HUES6 (cell line): ENCODE data around the gene CALN1.

Experiments
- H3K27ac ChIP-seq: 2 replicates; pipeline ENCODE4 v1.7.0; 2013; ENCODE audit warnings: low read depth, mild to moderate bottlenecking, low read length, inconsistent platforms
- H3K27me3 ChIP-seq: 2 replicates; pipeline ENCODE4 v1.6.1; 2013; ENCODE audit warnings: low read length; ENCODE audit not compliant: control insufficient read depth, insufficient read depth
- H3K36me3 ChIP-seq: 2 replicates; pipeline ENCODE4 v1.6.1; 2013; ENCODE audit warnings: low read length; ENCODE audit not compliant: control insufficient read depth, insufficient read depth
- H3K4me1 ChIP-seq: 2 replicates; pipeline ENCODE4 v1.6.1; 2013; ENCODE audit warnings: low read length; ENCODE audit not compliant: control insufficient read depth, insufficient read depth
- H3K4me3 ChIP-seq: 2 replicates; pipeline ENCODE4 v1.5.1; 2013; ENCODE audit warnings: low read depth, low read length
- H3K9ac ChIP-seq: one replicate; pipeline ENCODE4 v1.6.1; 2013; ENCODE audit warnings: mild to moderate bottlenecking, low read length
- H3K9me3 ChIP-seq: 2 replicates; pipeline ENCODE4 v1.6.1; 2013; ENCODE audit warnings: low read depth, low read length; ENCODE audit not compliant: control insufficient read depth, insufficient read depth

The CALN1 gene

GRCh38 chr7:71990138-71990462 lies 422.0 kb downstream of the CALN1 start:
- no peak overlapping the region for H3K9ac ChIP-seq
- H3K4me1 ChIP-seq: no peaks in the 10 kb centered on the region
- H3K27ac ChIP-seq: no peak overlapping the region
- H3K4me3 ChIP-seq: no peak overlapping the region
- no peaks in the 10 kb centered on the region for H3K27me3 ChIP-seq
- no peaks in the 10 kb centered on the region for H3K36me3 ChIP-seq
- no peaks in the 10 kb centered on the region for H3K9me3 ChIP-seq

GRCh38 chr7:71988201-71988600 lies 423.9 kb downstream of the CALN1 start:
- Histone ChIP-seq H3K27me3 (no peaks in the 10 kb centered on the region), H3K36me3 (no peaks in the 10 kb centered on the region), H3K27ac (no peak overlapping the region), H3K4me3 (no peak overlapping the region), H3K9me3 (no peaks in the 10 kb centered on the region), H3K9ac (no peak overlapping the region), H3K4me1 (no peaks in the 10 kb centered on the region)

GRCh38 chr7:71987200-71987767 lies 424.9 kb downstream of the CALN1 start:
- Histone ChIP-seq H3K9ac (no peak overlapping the region), H3K27ac (no peak overlapping the region), H3K36me3 (no peaks in the 10 kb centered on the region), H3K27me3 (no peaks in the 10 kb centered on the region), H3K4me1 (no peaks in the 10 kb centered on the region), H3K9me3 (no peaks in the 10 kb centered on the region), H3K4me3 (no peak overlapping the region)

DNA sequence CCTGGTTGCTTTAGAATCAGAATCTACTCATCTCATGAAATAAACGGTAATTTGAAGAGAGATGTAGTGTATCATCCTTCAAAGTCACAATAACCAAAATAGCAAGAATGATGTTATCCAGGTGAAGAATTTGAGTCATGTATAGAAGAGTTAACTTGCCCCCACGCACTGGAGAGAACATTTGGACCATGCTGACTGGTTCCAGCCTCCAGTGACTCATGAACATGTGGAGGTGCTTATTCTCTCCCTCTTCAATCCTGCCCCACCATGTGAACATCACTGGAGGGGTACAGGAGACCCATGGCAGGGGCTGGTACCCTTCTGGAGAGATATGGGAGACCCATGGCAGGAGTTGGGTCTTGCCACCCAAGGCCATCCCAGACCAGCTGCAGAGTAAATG lies 427.8 kb downstream of the CALN1 start:
- no peaks in the 10 kb centered on the region for H3K4me1 ChIP-seq
- no peak overlapping the region for H3K4me3 ChIP-seq
- no peak overlapping the region for H3K27ac ChIP-seq
- H3K9ac ChIP-seq: no peak overlapping the region
- H3K27me3 ChIP-seq: no peaks in the 10 kb centered on the region
- H3K36me3 ChIP-seq: no peaks in the 10 kb centered on the region
- H3K9me3 ChIP-seq: no peaks in the 10 kb centered on the region

GRCh38 chr7:71982851-71983250 lies 429.3 kb downstream of the CALN1 start:
- no peaks in the 10 kb centered on the region for H3K27me3 ChIP-seq
- H3K4me3 ChIP-seq: no peak overlapping the region
- no peaks in the 10 kb centered on the region for H3K36me3 ChIP-seq
- no peaks in the 10 kb centered on the region for H3K4me1 ChIP-seq
- no peak overlapping the region for H3K9ac ChIP-seq
- no peak overlapping the region for H3K27ac ChIP-seq
- no peaks in the 10 kb centered on the region for H3K9me3 ChIP-seq

- Histone ChIP-seq H3K9ac (no peak overlapping the region), H3K27ac (no peak overlapping the region), H3K27me3 (no peaks in the 10 kb centered on the region), H3K4me1 (no peaks in the 10 kb centered on the region), H3K36me3 (no peaks in the 10 kb centered on the region), H3K9me3 (no peaks in the 10 kb centered on the region), H3K4me3 (no peak overlapping the region)
These were observed 435.5 kb downstream of the CALN1 start for GRCh38 chr7:71976645-71977044.

DNA sequence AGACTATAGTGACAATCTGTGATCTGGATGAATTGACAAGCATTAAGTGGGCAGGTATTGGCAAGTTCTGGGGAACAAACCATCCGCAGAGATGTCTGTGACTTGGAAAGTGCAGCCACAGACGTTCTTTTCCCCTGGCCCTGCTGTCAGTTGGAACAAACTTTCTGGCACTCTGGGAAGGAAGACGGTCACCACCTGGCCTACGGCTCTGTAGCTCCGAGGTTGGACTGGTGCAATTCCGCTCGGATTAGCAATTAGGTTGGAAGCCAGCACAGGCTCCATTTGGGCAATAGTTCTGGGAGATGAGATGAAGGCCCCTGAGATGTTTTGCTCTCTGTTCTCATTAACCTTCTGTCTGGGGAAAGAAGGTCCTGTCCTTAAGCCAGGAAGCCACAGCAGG lies 437.5 kb downstream of the CALN1 start:
- Histone ChIP-seq H3K9ac (no peak overlapping the region), H3K4me1 (no peaks in the 10 kb centered on the region), H3K9me3 (no peaks in the 10 kb centered on the region), H3K27me3 (no peaks in the 10 kb centered on the region), H3K36me3 (no peaks in the 10 kb centered on the region), H3K4me3 (no peak overlapping the region), H3K27ac (no peak overlapping the region)

DNA sequence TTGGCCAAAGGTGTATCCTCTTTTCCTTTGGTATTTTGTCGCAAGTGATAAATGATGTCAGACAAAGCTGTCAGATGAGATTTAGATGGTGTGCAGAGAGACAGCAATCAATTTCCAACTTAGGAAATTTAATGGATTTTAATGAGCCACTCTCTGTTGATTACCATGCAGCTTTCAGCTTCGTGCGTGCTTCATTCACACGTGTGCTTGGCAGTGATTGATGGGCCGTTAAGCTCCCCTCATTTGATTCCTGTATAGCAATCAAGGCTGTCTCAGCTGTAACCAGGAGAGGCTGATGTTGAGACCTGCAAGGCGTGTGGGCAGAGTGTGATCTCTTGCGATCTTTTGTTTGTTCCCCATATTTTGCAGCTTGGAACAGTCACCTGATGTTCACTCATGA lies 439.6 kb downstream of the CALN1 start:
- Histone ChIP-seq H3K9ac (no peak overlapping the region), H3K4me3 (no peak overlapping the region), H3K9me3 (no peaks in the 10 kb centered on the region), H3K36me3 (no peaks in the 10 kb centered on the region), H3K4me1 (no peaks in the 10 kb centered on the region), H3K27me3 (no peaks in the 10 kb centered on the region), H3K27ac (no peak overlapping the region)

DNA sequence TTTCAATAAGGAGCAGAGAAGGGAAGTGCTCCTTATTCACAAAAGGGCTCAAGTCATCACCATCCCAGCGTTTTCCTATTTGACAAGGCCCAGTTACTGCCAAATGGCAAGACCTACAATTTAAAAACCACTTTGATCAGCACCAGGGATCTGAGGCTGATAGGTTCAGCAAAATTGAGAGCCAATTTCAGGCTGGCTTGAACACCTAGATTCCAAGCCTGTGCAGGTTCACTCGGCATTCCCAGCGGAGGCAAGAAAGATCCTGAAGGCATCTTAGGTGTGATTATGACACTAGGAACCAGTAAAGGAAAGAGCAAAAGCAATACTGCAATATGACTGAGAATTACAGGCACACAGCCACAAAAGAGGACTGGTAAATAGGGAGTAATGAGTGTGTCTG lies 441.4 kb downstream of the CALN1 start:
- H3K9me3 ChIP-seq: no peaks in the 10 kb centered on the region
- H3K4me1 ChIP-seq: no peaks in the 10 kb centered on the region
- no peak overlapping the region for H3K4me3 ChIP-seq
- H3K27ac ChIP-seq: no peak overlapping the region
- peak overlapping the region; percentile 11 for H3K9ac ChIP-seq
- no peaks in the 10 kb centered on the region for H3K36me3 ChIP-seq
- no peaks in the 10 kb centered on the region for H3K27me3 ChIP-seq

DNA sequence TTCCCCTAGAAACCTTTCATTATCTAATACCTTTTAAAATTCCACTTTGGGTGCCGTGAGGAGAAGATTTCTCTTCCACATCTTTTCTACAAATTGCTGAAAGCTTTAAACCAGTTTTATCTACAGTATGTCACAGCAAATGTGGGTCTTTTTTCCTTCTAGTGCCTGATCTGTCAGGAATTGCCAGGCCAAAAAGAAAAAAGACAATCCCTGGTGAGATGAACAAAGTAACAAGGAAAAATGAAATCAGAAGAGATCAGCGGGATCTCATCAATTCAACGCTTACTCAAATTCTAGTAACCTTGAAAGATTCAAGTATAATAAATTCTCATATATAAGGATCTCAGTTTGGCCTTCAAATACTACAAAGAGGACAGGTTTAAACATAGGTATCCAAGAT lies 449.5 kb downstream of the CALN1 start:
- Histone ChIP-seq H3K9ac (no peak overlapping the region), H3K4me3 (no peak overlapping the region), H3K36me3 (no peaks in the 10 kb centered on the region), H3K9me3 (no peaks in the 10 kb centered on the region), H3K27ac (no peak overlapping the region), H3K4me1 (no peaks in the 10 kb centered on the region), H3K27me3 (peaks cover 3% of the 10 kb centered on the region; the same call in 1 of the 2 replicates)

- no peak overlapping the region for H3K27ac ChIP-seq
- H3K9me3 ChIP-seq: no peaks in the 10 kb centered on the region
- H3K36me3 ChIP-seq: no peaks in the 10 kb centered on the region
- H3K9ac ChIP-seq: no peak overlapping the region
- H3K4me3 ChIP-seq: no peak overlapping the region
- no peaks in the 10 kb centered on the region for H3K4me1 ChIP-seq
- H3K27me3 ChIP-seq: peaks cover 3% of the 10 kb centered on the region; the same call in 1 of the 2 replicates
These were observed 450.9 kb downstream of the CALN1 start for GRCh38 chr7:71961283-71961682.

DNA sequence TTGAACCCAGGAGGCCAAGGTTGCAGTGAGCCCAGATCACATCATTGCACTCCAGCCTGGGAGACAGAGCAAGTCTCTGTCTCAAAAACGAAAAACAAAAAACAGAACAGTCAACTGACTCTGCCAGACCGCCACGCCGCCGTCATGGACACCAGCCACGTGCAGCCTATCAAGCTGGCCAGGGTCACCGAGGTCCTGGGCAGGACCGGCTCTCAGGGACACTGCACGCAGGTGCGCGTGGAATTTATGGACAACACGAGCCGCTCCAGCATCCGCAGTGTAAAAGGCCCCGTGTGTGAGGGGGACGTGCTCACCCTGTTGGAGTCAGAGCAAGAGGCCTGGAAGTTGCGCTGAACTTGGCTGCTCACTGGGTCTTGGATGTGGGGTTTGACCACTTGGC lies 470.0 kb downstream of the CALN1 start:
- H3K4me1 ChIP-seq: peaks cover 4% of the 10 kb centered on the region; the same call in 1 of the 2 replicates
- H3K4me3 ChIP-seq: no peak overlapping the region
- H3K9me3 ChIP-seq: no peaks in the 10 kb centered on the region
- no peaks in the 10 kb centered on the region for H3K27me3 ChIP-seq
- no peaks in the 10 kb centered on the region for H3K36me3 ChIP-seq
- H3K9ac ChIP-seq: no peak overlapping the region
- H3K27ac ChIP-seq: no peak overlapping the region
